T-helper 2 cell treated with Interferon-gamma antibody and Interleukin-4, amounts not matched to agents 5 μg/mL and 100 μg/mL, for 36 hours (primary cell): ENCODE data around the gene CREB3L2.
"Not testable (repeated sequence)": the region's sequence is repeated elsewhere in the genome, so short reads cannot be mapped to it uniquely, and the experiment has no call there.

ENCODE experiments used
- DNase-seq: peaks from one replicate; pipeline ENCODE4 v3.0.0; 2021; ENCODE audit warnings: low spot score
- H3K27ac Mint-ChIP-seq: one replicate; pipeline ENCODE4 v1.8.0; 2021; ENCODE audit warnings: mild to moderate bottlenecking, mixed read lengths
- H3K27me3 Mint-ChIP-seq: one replicate; pipeline ENCODE4 v1.8.0; 2021; ENCODE audit warnings: low read depth, mixed read lengths
- H3K36me3 Mint-ChIP-seq: one replicate; pipeline ENCODE4 v1.8.0; 2021; ENCODE audit warnings: low read depth, mixed read lengths
- H3K4me1 Mint-ChIP-seq: one replicate; pipeline ENCODE4 v1.8.0; 2021; ENCODE audit warnings: low read depth, mixed read lengths
- H3K4me3 Mint-ChIP-seq: one replicate; pipeline ENCODE4 v1.8.0; 2022; ENCODE audit warnings: mild to moderate bottlenecking, moderate library complexity, mixed read lengths
- H3K9me3 Mint-ChIP-seq: one replicate; pipeline ENCODE4 v1.8.0; 2021; ENCODE audit warnings: mixed read lengths

Gene CREB3L2

DNA sequence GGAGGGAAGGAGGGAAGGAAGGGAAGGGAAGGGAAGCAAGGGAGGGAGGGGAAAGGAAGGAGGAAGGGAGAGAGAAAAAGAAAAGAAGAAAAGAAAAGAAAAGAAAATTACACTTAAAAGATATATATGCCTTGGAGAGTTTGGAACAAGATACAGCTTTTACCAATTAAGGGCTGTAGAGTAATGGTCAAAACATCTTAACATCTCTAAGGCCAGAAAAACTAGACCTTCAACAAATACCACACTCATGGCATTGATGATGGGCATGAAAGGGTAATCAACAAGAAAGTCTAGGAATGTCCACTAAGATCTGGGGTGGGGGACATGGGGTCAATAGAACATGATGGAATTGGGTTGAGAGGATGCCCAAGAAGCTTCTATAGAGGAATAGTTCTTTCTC lies 74.5 kb downstream of the CREB3L2 start:
- Mint-ChIP-seq H3K4me1 (peaks cover 29% of the 10 kb centered on the region), H3K4me3 (no peak overlapping the region), H3K9me3 (no peaks in the 10 kb centered on the region), H3K27ac (no peak overlapping the region), H3K27me3 (no peaks in the 10 kb centered on the region), H3K36me3 (peaks cover 45% of the 10 kb centered on the region)
- DNase-seq = no peak

- not testable (repeated sequence) for DNase-seq, H3K4me3 Mint-ChIP-seq, H3K9me3 Mint-ChIP-seq, H3K27ac Mint-ChIP-seq, H3K27me3 Mint-ChIP-seq
- Mint-ChIP-seq H3K36me3 (peaks cover 50% of the 10 kb centered on the region), H3K4me1 (peaks cover 34% of the 10 kb centered on the region)
Observed at GRCh38 chr7:137926206-137926605, 75.7 kb downstream of the CREB3L2 start.

DNA sequence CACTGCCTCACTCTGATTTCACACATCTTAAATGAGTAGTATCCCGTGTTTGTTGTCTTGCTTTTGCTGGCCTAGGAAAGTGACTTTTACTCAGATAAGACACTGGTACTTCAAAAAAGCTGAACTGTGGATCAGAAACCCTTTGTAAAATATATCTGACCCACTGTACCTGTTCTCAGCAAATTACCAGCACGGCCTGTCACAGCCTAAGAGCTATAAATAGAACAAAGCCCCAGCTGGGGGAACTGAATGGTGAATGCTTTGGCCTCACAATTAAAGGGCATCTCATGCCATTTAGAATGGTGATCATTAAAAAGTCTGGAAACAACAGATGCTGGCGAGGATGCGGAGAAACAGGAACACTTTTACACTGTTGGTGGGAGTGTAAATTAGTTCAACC lies 76.1 kb downstream of the CREB3L2 start:
- Mint-ChIP-seq H3K36me3 (peaks cover 55% of the 10 kb centered on the region), H3K27ac (no peak overlapping the region), H3K27me3 (no peaks in the 10 kb centered on the region), H3K9me3 (no peaks in the 10 kb centered on the region), H3K4me3 (no peak overlapping the region), H3K4me1 (peaks cover 39% of the 10 kb centered on the region)
- DNase-seq = no peak

- peaks cover 36% of the 10 kb centered on the region for H3K4me1 Mint-ChIP-seq
- DNase-seq = no peak
- no peaks in the 10 kb centered on the region for H3K27me3 Mint-ChIP-seq
- H3K9me3 Mint-ChIP-seq = no peaks in the 10 kb centered on the region
- H3K36me3 Mint-ChIP-seq = peaks cover 58% of the 10 kb centered on the region
- H3K27ac Mint-ChIP-seq = no peak overlapping the region
- H3K4me3 Mint-ChIP-seq = no peak overlapping the region
Observed at GRCh38 chr7:137925091-137925490, 76.8 kb downstream of the CREB3L2 start.

DNA sequence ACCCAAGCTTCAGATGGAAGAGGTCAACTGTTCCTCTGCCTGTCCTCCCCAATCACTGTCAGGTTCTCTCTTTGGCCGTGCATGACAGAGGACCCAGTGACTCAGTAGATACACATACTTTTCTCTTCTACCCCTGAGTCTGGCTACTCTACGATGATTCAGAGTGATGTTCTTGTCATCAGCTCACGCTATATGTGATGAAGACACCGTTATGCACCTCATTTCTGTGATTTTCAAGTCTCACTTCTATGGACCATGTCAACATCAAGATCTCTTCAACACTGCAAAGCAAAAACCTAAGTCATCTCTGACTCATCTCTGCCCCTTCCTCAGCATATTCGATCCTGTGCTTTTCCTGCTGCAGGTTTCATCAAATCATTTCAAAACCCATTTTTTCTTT lies 78.5 kb downstream of the CREB3L2 start:
- Mint-ChIP-seq H3K9me3 (no peaks in the 10 kb centered on the region), H3K4me1 (peaks cover 36% of the 10 kb centered on the region)

DNA sequence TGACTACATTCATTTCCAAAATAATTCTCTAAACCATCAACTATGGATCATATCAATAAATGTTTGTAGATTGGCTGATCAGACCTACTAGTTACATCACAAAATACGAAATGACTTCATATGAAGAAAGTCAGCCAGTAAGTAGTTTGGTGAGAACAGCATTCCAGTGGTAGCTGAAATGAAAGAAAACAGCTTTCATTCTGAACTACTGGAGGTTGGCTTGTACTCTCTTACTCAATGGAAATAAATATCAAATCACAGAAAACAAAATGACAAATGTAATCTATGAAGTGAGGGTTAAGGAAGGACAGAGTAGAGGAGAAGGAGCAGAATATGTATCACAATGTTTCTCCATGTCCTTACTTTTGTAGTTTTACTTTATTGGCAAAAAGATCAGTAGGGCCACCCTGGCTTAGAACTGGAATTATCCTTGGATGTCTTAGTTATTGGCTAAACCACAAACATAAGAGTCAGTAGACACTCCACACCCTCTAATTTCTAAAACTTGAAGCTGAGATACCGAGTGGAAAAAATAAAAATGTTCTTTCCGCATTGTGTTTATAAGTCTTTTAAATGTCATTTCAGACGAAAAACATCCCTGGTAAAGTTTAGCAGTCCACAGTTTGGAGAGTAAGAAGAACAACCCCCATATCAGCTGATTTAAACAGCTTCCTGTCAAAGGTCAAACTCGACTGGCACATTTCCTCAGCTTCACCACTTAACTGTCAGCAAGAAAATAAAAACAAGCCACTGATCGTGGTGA lies 81.1 kb downstream of the CREB3L2 start:
- H3K4me1 Mint-ChIP-seq = peaks cover 43% of the 10 kb centered on the region
- H3K4me3 Mint-ChIP-seq = peak overlapping the region; percentile 17
- H3K27ac Mint-ChIP-seq = no peak overlapping the region

More for the DNA sequence above, 78.5 kb downstream of the CREB3L2 start:
- Mint-ChIP-seq H3K27me3 (no peaks in the 10 kb centered on the region), H3K4me3 (no peak overlapping the region), H3K27ac (peak overlapping the region; percentile 4), H3K36me3 (peaks cover 63% of the 10 kb centered on the region)
- peak; percentile 27 for DNase-seq

GRCh38 chr7:137919987-137920386 lies 81.9 kb downstream of the CREB3L2 start:
- H3K36me3 Mint-ChIP-seq = peaks cover 49% of the 10 kb centered on the region
- no peaks in the 10 kb centered on the region for H3K9me3 Mint-ChIP-seq
- H3K4me1 Mint-ChIP-seq = peaks cover 39% of the 10 kb centered on the region
- DNase-seq = no peak
- H3K27ac Mint-ChIP-seq = no peak overlapping the region
- H3K27me3 Mint-ChIP-seq = no peaks in the 10 kb centered on the region
- H3K4me3 Mint-ChIP-seq = no peak overlapping the region

More for the DNA sequence above, 81.1 kb downstream of the CREB3L2 start:
- H3K9me3 Mint-ChIP-seq = no peaks in the 10 kb centered on the region
- H3K36me3 Mint-ChIP-seq = peaks cover 52% of the 10 kb centered on the region
- H3K27me3 Mint-ChIP-seq = no peaks in the 10 kb centered on the region
- DNase-seq = no peak

GRCh38 chr7:137916980-137917645 lies 84.8 kb downstream of the CREB3L2 start:
- Mint-ChIP-seq H3K4me1 (peaks cover 23% of the 10 kb centered on the region), H3K27me3 (no peaks in the 10 kb centered on the region), H3K9me3 (no peaks in the 10 kb centered on the region), H3K4me3 (no peak overlapping the region), H3K36me3 (peaks cover 52% of the 10 kb centered on the region), H3K27ac (no peak overlapping the region)
- no peak for DNase-seq

DNA sequence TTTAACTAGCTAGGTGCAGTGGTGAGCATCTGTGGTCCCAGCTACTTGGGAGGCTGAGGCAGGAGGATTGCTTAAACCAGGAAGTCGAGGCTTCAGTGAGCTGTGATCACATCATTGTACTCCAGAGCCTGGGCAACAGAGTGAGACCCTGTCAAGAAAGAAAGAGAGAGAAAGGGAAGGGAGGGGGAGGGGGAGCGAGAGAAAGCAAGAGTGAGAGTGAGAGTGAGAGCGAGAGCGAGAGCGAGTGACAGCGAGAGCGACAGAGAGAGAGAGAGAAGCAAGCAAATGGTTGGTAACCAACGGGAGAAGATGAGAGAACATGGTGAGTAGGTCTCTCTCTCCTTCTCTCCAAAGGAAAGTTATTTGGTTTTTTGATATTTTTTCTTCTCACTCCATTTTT lies 85.3 kb downstream of the CREB3L2 start:
- peaks cover 17% of the 10 kb centered on the region for H3K4me1 Mint-ChIP-seq
- no peak for DNase-seq
- peaks cover 49% of the 10 kb centered on the region for H3K36me3 Mint-ChIP-seq
- no peak overlapping the region for H3K4me3 Mint-ChIP-seq
- no peaks in the 10 kb centered on the region for H3K27me3 Mint-ChIP-seq
- H3K27ac Mint-ChIP-seq = no peak overlapping the region
- H3K9me3 Mint-ChIP-seq = no peaks in the 10 kb centered on the region

GRCh38 chr7:137915266-137915665 lies 86.6 kb downstream of the CREB3L2 start:
- Mint-ChIP-seq H3K4me1 (peaks cover 7% of the 10 kb centered on the region), H3K36me3 (peaks cover 41% of the 10 kb centered on the region), H3K4me3 (no peak overlapping the region), H3K27ac (no peak overlapping the region), H3K9me3 (no peaks in the 10 kb centered on the region), H3K27me3 (no peaks in the 10 kb centered on the region)
- DNase-seq = no peak

DNA sequence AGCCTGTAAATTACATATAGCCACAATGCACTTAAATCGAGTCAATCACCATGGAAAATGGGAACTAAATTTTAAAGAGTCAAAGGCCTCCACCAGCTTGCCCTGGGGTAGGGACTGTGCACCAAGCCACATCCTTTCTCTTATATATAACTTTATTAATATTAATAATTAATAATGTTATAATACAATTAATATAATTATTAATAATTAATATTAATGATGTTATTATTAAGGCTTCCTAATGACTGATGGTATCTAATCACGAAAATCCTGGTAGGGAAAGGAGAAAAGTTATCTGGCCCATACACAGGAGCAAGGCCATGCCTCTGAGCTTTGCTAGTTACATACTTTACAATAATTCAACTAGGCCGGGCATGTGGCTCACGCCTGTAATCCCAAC lies 87.9 kb downstream of the CREB3L2 start:
- no peak overlapping the region for H3K27ac Mint-ChIP-seq
- peaks cover 43% of the 10 kb centered on the region for H3K36me3 Mint-ChIP-seq
- H3K9me3 Mint-ChIP-seq = no peaks in the 10 kb centered on the region
- no peak for DNase-seq
- H3K27me3 Mint-ChIP-seq = no peaks in the 10 kb centered on the region
- no peak overlapping the region for H3K4me3 Mint-ChIP-seq
- peaks cover 7% of the 10 kb centered on the region for H3K4me1 Mint-ChIP-seq

- peaks cover 53% of the 10 kb centered on the region for H3K36me3 Mint-ChIP-seq
- no peak overlapping the region for H3K27ac Mint-ChIP-seq
- no peaks in the 10 kb centered on the region for H3K27me3 Mint-ChIP-seq
- no peak overlapping the region for H3K4me3 Mint-ChIP-seq
- H3K9me3 Mint-ChIP-seq = no peaks in the 10 kb centered on the region
- no peak for DNase-seq
- H3K4me1 Mint-ChIP-seq = no peaks in the 10 kb centered on the region
Observed at GRCh38 chr7:137909042-137909441, 92.8 kb downstream of the CREB3L2 start.

DNA sequence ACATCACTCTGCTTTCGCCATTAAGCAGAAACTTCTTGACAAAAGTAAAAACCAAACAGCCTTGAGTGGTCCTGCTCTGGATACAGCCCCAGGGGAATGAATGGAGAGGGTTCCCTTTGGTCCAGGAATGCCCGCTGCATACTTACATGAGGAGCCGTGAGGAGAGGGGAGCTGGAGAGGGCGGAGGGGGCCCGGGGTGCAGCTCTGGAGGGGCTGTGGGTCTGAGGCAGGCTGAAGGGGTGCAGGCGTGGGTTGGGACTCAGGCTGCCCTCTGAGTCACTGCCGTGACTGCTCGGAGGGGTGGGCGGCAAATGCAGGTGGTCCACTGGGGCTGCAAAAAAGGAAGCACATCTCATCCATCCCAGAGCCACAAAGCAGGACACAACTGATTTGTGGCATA lies 93.8 kb downstream of the CREB3L2 start:
- Mint-ChIP-seq H3K9me3 (no peaks in the 10 kb centered on the region), H3K27me3 (no peaks in the 10 kb centered on the region), H3K4me3 (no peak overlapping the region), H3K27ac (no peak overlapping the region), H3K4me1 (no peaks in the 10 kb centered on the region), H3K36me3 (peaks cover 51% of the 10 kb centered on the region)
- DNase-seq = no peak

DNA sequence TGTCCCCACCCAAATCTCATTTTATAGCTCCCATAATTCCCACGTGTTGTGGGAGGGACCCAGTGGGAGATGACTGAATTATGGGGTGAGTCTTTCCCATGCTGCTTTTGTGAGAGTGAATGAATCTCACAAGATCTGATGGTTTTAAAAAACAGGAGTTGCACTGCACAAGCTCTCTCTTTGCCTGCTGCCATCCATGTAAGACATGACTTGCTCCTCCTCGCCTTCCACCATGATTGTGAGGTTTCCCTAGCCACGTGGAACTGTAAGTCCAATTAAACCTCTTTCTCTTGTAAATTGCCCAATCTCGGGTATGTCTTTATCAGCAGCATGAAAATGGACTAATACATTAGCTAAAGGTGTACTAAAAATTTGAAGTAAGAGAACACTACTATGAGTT lies 95.2 kb downstream of the CREB3L2 start:
- H3K4me1 Mint-ChIP-seq, H3K4me3 Mint-ChIP-seq, DNase-seq, H3K9me3 Mint-ChIP-seq, H3K27ac Mint-ChIP-seq, H3K27me3 Mint-ChIP-seq: not testable (repeated sequence)
- H3K36me3 Mint-ChIP-seq = peaks cover 45% of the 10 kb centered on the region
